Upper lobe of left lung (tissue), 4 donors: ENCODE measurements around the gene ETS1.

Source experiments
- POLR2AphosphoS5 ChIP-seq, 2 donors: sonication (generic); formaldehyde crosslinking; IDR thresholded peaks; one replicate each; pipeline ENCODE4 v1.5.1; 2017; ENCODE audit warnings: antibody characterized with exemption in 2 of 2
- TF ChIP-seq, protein P1 (sequence below), 6 experiments: fragments of 450-650 bp in 4 of 6; fragments of 200-600 bp in 2 of 6; sonication (generic) in 2 of 6; IDR thresholded peaks; one replicate each; pipeline ENCODE4 v1.5.1; 2016 to 2019; ENCODE audit warnings: antibody characterized with exemption in 6 of 6

DNA sequence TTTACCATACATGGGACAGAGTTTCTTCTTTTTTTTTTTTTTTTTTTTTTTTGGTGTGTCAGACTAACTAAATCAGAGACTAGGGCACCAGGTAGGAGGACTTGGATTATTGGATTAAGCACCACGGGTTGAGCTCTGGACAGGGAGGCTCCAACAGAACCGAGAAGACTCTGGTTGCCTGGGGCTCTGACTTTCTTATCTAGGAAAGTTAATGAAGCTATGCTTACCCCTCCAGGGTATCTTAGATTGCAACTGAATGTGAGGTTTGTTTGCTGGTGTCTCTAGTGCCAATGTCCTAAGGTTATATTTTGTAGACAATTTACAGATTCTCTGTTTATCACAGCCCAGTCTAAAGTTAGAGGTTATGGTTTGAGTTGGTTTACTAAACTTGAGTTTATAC is 18.1 kb downstream of the ETS1 start:
- TF ChIP-seq, protein P1, sequence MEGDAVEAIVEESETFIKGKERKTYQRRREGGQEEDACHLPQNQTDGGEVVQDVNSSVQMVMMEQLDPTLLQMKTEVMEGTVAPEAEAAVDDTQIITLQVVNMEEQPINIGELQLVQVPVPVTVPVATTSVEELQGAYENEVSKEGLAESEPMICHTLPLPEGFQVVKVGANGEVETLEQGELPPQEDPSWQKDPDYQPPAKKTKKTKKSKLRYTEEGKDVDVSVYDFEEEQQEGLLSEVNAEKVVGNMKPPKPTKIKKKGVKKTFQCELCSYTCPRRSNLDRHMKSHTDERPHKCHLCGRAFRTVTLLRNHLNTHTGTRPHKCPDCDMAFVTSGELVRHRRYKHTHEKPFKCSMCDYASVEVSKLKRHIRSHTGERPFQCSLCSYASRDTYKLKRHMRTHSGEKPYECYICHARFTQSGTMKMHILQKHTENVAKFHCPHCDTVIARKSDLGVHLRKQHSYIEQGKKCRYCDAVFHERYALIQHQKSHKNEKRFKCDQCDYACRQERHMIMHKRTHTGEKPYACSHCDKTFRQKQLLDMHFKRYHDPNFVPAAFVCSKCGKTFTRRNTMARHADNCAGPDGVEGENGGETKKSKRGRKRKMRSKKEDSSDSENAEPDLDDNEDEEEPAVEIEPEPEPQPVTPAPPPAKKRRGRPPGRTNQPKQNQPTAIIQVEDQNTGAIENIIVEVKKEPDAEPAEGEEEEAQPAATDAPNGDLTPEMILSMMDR (IDR thresholded peaks at IDR 0.05), result no peak
- TF ChIP-seq POLR2AphosphoS5 (IDR thresholded peaks at IDR 0.05), result no peak
